HG02938 (cell line): ENCODE data around the gene VPS37C.
"Not testable (repeated sequence)": the region's sequence is repeated elsewhere in the genome, so short reads cannot be mapped to it uniquely, and the experiment has no call there.

Experiments
- ATAC-seq: cut with Tn5 transposase; IDR thresholded peaks from one replicate; pipeline ENCODE4 v1.9.1; 2021; ENCODE audit warnings: mild to moderate bottlenecking, moderate library complexity; ENCODE audit not compliant: unreplicated experiment

VPS37C gene

DNA sequence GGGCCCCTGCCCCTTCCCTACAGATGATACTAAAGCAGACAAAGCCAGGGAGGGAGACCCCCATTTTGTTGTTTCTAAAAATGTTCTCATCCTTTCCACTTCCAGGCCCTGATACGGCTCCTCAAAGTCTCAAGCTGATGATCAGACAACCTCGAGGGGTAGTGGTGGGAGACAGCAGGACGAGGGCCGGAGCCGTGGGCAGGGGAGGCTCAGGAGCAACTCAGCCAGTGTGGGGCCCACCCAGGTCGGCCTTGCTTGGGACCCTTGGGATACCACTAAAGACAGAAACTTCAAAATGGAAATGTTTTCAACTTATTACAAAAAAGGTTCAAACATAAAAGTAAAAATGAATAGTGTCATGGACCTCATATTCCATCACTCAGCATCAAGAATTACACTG is 15.2 kb upstream of the VPS37C start:
- no peak for ATAC-seq

DNA sequence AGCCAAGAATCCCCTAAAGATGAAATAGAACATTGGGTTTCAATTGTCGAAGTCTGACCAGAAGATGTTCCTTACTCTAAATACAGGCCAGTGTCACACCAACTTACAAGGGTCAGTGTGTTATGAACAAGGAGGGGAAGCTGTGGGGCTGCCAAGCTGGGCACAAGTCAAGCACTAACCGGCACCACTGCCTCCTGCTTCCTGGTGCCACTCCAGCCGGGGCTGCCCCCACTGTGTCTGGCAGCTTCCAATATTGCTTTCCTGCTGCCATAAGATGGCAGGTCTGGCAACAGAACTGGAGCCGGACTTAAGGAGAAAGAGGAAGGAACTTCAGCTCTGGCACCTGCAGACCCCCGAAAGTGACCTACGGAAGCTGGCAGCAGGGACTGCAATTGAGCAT is 13.7 kb upstream of the VPS37C start:
- ATAC-seq: no peak

DNA sequence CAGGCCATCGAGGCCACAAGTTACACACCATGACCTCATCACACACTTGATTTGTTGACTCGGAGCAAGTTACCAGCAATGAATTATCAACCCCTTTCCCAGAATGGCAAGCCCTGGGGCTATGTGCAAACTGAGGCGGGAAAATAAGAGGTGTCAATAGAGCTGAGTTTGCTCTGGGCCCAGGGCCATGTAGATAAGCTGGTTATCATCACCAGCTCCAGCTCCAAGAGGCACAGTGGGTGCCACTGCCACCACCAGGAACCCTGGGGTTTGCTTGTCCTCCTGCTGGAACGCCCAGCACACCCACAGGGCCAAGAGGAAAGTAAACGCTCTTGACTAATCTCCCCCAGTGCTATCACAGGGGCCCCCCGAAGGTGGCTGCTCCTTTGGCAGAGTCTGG is 13.0 kb upstream of the VPS37C start:
- ATAC-seq: no peak

DNA sequence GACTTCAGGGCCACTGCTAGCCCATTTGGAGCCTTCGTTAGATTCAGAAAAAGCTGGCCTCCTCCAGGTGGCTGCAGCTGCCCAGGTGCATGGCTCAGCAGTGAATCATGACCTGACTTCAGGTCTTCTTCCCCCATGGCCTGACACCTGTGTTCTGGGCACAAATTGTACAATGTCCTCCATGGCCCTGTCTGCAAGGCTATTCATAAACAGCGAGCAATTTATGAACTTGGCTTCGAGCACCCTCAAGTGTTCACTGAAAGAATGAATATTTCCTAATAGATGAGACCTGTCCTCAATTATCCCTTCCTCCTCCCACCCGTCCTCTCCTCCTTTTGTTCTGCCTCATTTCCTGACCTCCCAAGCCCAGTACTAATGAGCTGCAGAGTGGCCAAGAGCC is 12.2 kb upstream of the VPS37C start:
- no peak for ATAC-seq

DNA sequence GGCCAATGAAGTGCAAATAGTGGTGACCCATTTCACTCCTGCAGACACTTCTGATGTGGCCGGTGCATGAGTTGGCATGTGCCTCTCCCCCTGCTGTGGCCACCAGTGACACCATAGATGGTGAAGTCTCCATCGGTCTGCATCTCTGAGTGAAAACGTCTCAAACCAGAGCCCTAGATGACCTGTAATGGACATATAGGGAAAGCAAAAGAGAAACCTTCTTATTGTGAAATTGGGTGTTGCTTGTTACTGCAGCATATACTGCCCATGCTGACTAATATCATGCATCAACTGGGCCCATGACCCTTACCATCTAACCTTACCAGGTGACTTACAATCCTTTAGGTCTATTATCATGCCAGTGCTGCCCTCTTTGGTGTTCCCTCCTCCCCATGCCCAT is 11.7 kb upstream of the VPS37C start:
- ATAC-seq: no peak

DNA sequence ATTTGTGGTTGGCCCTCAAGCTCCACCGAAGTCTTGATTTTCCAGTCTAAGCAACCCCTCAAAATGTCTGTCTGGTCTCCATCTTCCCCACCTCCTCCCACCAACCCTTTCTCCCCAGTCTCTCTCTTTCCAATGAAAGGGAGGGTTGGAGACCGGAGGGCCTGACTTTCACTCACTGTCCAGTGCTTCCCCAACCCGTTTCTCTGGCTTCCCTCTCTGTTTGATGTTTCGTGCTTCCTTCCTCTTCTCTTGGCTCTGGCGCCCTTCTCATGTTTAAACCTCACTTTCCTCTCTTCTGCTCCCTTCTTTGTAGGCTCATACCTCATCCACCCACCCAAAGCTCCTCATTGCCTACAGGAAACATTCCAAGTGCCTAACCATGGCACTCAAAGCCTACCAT is 11.1 kb upstream of the VPS37C start:
- no peak for ATAC-seq

DNA sequence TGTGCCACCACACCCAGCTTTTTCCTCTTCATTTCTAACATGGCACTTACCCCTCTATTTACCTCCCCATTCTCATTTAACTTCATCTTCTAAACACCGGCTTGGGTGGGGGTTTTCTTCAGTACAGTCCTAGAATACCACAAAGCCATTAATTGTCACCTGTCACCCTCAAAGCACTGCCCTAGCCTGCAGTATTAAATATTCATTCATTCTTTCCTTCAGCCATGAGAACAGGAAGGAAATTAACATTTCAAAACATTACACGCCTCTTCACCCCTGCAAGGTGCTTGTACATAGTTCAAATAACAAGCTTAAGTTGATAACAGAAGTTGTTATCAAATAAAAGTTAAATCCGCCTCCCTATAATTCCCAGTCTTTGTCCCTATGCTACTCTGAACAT is 10.7 kb upstream of the VPS37C start:
- ATAC-seq: no peak

DNA sequence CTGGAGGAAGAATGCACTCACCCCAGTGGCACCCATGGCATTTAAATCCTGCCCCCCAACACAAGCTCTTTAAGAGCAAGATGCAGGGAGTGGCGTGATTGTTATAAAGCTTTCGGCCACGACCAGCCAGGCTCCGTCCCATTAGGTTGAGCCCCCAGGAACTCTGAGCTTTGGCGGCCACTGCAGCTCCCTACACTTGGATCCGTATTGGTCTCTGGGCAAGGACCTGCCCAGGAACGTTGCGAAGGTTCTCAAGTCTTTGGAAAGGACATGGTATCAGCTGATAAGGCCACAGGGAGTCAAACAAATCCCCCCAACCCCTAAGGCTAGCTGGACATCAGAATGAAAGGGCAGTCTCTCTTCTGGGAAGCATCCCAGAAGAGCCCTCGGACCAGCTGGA is 9.3 kb upstream of the VPS37C start:
- no peak for ATAC-seq

DNA sequence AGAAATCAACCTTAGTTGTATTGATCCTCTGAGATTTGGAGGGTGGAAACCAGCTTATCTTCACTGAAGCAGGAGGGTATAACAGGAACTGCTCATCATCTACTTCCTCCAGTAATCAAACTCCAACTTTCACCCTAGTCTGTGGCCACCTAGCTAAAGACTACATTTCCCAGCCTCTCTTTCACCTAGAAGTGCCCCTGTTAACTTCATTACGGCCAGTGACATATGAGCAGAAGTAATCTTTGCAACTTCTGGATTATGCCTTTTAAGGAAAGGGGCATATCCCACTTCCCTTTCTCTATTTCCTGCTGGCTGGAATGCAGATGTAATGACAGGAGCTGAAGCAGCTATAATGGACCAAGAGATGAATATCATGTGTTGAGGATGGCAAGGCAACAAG is 7.6 kb upstream of the VPS37C start:
- no peak for ATAC-seq

DNA sequence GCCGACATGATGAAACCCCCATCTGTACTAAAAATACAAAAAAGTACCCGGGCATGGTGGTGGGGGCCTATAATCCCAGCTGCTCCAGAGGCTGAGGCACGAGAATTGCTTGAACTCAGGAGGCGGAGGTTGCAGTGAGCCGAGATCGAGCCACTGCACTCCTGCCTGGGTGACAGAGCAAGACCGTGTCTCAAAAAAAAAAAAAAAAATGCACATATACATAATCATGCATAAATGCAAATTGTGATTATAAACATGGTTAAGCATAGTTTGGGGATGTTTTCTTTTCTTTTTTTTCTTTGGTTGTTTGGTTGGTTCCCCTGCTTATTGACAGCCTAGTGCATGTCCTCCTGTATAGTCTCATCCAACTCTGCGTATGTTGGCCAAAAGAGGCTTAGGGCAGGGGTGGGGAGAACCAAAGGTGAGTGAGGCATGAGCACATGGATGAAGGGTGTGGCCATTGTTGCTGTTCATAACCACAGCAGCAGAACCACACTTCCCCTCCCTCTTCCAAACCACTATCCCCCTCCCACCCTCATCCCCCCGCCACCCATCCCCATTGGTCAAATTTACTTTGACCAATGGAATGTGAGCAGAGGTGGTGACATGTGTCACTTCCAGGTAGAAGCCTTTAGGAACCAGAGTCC is 6.9 kb upstream of the VPS37C start:
- no peak for ATAC-seq

DNA sequence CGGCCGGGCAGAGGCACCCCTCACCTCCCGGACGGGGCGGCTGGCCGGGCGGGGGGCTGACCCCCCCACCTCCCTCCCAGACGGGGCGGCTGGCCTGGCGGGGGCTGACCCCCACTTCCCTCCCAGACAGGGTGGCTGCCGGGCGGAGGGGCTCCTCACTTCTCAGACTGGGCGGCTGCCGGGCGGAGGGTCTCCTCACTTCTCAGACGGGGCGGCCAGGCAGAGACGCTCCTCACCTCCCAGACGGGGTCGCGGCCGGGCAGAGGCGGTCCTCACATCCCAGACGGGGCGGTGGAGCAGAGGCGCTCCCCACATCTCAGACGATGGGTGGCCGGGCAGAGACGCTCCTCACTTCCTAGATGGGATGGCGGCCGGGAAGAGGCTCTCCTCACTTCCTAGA is 5.1 kb upstream of the VPS37C start:
- ATAC-seq: not testable (repeated sequence)

DNA sequence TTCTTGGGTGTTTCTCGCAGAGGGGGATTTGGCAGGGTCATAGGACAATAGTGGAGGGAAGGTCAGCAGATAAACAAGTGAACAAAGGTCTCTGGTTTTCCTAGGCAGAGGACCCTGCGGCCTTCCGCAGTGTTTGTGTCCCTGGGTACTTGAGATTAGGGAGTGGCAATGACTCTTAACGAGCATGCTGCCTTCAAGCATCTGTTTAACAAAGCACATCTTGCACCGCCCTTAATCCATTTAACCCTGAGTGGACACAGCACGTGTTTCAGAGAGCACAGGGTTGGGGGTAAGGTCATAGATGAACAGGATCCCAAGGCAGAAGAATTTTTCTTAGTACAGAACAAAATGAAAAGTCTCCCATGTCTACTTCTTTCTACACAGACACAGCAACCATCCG is 4.6 kb upstream of the VPS37C start:
- not testable (repeated sequence) for ATAC-seq

DNA sequence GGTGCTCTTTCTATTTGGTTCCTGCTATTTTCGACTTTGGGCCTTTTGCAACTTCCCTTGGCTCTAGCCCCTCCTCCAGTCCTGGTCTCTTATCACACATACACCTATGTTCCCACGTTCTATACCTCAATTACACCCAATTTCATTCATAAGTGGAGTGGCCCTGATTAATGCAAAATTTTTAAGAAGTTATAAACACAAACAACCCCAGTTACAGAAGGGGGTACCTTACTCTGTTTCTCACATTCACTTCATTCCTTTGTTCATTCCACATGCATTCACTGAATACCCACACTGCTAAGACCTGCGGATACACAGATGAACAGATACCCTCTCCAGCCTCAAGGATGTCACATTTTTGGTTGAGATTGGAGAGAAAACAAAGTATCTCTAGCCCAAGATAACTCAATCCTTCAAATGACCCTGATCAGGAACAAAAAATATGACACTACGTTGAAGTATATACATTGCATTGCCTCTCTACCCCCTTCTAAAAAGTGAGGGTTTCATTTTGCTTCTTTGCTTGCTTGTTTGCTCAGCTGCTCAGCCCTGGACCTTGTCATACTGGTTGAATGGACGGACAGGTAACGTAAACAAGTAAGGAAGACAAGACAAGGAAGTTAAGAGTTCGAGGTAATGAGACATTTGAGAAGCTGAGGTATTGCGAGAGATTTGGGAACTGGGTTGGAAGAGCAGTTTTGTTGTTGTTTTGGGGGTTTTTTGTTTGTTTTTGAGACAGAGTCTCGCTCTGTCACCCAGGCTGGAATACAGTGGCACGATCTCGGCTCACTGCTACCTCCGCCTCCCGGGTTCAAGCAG is 3.6 kb upstream of the VPS37C start:
- ATAC-seq: no peak

DNA sequence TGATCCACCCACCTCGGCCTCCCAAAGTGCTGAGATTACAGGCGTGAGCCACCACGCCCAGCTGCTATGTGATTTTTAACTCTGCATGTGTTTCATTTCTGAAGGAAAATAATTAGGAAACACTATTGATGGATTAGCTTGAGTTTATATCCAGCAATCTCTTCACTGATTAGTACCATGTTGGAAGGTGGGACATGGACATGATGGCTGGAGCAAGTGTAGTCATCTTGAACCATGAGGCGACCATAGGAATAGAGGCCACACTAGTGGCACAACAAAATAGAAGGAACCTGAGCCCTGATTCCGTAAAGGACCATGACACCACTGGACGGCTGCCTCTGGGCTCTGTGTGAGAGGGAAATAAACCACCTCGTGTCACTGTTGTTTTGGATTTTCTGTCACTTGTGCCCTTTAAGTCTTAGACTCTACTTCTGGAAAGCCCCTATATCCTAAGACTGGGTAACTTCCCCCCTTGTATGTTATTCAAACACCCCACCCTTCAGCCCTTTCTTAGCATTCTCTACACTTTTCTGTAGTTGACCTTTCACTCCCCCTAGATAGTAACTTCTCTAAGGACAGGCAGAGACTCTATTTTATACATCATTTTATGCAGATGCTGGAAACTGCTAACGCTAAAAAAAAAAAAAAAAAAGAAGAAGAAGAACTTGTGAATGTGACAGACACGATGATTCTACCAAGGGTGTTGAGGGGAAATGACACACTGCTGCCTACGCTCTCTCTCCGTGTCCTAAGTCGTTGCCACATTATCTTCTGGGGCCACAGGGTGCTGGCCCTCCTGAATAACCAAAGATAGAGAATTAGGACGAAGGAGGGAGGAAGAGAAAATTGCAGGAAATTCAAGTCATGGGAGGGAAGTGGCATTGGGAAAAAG is 2.7 kb upstream of the VPS37C start:
- no peak for ATAC-seq

DNA sequence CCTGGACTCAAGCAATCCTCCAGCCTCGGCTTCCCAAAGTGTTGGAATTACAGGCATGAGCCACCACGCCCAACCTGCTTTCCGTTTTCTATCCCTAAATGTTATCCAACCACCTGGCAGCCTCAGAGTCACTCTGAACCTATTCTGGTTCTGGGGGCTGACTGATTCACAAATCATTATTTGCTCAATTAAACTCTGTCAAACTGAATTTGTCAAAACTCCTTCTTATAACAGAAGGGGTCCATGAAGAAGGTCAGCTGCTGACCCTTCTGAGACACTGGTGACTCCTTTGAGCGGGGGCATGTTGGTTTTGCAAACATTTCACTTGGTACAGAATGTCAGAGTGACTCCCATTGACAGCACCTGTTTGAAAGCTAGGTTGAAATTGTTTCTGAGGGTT is 1.8 kb upstream of the VPS37C start:
- ATAC-seq: no peak

DNA sequence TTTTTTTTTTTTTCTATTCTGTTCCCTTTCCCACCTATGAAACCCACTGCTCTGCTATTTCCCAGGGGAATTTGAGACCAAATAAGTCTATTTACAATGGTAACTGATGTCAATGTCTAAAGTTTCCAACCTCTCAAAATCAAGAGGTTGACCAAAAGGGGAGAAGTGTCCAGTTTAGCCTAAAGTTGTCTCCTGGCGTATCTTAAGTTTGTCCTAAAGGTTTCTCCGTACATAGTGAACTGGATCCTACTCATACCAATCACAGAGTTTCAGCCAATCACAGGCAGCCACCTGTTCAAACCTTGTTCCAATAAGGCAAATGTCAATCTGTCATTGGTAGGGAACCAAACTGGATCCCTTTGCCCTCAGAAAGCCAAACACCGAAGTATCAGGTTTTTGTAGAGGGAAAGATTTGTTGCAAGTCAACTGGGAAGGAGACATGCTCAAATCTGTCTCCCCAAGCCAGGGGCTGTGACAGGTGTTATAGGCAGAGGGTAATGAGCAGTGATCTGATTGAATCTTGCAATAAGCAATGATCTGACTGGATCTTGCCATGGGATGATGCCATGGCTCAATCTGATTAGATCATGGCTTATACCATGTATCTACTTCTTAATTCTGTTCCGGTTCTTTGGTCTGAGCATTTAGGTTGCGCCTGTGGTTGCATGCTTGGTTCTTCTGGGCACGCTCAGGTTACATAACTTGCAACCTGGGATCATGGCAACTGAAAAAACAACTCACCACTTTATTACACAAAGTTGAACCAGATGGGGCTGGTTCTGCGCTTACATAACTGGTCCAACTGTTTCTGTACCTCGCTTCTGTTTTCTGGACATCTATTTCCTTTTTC is 1.1 kb upstream of the VPS37C start:
- no peak for ATAC-seq

DNA sequence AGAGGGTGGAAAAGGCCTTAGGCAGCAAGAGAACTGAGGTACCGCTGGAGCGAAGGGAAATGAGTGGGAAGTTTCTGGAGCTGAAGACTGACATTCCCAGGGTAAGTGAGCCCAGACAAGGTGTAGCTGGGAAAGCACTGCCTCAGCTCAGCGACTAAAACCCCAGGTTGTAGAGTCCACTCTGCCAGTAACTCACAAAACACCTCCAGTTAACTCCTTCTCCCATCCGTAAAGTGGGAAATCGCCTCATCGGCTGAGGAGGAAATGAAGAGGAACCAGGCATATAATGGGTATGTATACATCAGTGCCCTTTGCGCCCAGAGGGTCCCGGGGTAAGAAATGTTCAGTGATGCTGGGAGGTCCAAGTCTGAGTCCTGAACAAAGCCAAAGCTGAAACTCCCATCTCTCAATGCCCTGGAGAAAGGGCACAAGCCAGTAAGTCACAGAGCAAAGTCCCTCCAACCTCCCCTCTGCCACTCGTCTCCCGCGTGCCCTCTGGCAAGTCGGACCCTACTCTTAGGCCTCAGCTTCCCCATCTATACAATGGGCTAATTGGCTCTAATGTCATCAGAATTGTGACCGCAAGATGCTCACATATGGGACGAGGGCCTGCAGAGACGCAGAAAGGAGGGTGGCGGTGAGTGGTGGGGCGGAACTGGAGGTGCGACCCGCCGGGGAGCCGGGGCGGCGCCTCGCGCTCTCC is 588 bp downstream of the VPS37C start:
- no peak for ATAC-seq

DNA sequence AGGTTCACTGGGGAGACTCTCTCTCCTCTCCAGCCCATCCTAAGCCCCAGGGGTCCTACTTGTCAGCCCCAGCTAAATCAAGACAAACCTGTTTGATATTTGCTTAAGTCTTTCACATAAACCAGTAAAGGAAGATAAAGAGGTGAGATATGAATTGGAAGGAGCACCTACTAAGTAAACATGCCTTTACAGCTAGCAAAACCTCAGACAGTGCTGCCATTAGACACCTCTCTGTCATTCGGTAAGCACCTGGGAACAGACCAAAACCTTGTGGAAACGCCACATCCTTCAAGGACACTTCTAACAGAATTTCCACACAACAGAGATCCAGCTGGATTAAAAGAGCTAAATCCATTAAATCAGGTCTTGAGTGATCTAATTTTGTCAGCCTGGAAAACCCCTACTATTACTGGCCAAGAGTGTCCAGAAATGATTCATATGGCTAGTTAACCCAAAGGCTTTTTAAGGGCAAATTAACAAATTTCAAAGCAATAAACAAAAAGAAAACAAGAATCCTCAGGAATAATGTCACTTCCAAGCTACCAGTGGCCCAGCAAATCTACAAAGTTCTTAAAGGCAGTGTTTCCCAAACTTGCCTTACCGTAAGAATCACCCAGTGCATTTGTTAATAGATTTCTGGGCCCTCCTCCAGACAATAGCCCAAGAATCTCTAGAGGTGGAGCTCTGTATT is 2.4 kb downstream of the VPS37C start:
- ATAC-seq: no peak

DNA sequence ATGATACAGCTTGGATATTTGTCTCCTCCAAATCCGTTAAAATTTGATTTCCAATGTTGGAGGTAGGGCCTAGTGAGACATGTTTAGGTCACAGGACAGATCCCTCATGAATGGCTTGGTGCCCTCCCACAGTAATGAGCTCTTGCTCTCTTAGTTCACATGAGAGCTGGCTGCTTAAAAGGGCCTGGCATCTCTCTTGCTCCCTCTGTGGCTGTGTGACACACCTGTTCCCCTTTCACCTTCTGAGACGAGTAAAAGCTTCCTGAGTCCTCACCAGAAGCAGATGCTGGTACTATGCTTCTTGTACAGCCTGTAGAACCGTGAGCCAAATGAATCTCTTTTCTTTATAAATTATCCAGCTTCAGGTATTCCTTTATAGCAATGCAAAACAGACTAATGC is 3.5 kb downstream of the VPS37C start:
- ATAC-seq: no peak

DNA sequence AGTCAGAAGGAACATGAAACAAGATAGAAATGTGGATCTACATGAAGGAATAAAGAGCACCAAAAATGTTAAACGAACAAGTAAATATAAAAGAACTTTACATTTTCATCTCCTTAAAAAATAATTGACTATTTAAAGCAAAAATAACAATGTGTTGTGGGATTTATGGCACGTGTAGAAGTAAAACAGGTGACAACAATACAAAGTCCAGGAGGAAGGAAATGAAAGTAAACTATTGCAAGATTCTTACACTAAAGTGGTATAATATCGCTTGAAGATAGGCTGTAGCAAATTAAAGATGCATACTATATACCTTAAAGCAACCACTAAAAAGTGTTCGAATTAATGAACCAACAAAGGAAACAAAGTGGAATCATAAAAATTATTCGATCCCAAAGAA is 5.5 kb downstream of the VPS37C start:
- ATAC-seq: no peak
